Liver (tissue), 9 donors: Measurements from ENCODE around the gene TMEM232. TPM values are rescaled to one million over a fixed set of nuclear protein-coding genes. Genes with fewer than 3 reads are reported as not detected.
A peak's percentile ranks its signal among the peaks of the same experiment; 100 is the strongest.
"Not testable (repeated sequence)": the region's sequence is repeated elsewhere in the genome, so short reads cannot be mapped to it uniquely, and the experiment has no call there.

Experiments
- DNase-seq: peaks from one replicate; pipeline ENCODE4 v3.0.0-alpha.2; 2017; ENCODE audit warnings: low spot score
- H3K27ac ChIP-seq, 2 donors: one replicate each; pipeline ENCODE4 v1.7.0; 2013; ENCODE audit warnings: inconsistent platforms in 2 of 2, low read length in 2 of 2, control low read depth in 1 of 2, low read depth in 1 of 2, mild to moderate bottlenecking in 1 of 2
- H3K27me3 ChIP-seq, 4 donors: one replicate each; pipeline versions ENCODE4 v1.6.1 to v1.7.0; 2013; ENCODE audit warnings: low read length in 3 of 4, inconsistent platforms in 1 of 4, mild to moderate bottlenecking in 1 of 4, moderate library complexity in 1 of 4; ENCODE audit not compliant: control insufficient read depth in 4 of 4, insufficient read depth in 4 of 4
- H3K36me3 ChIP-seq, 4 donors: one replicate each; pipeline versions ENCODE4 v1.6.1 to v1.7.0; 2013; ENCODE audit warnings: low read length in 3 of 4, mild to moderate bottlenecking in 3 of 4, low read depth in 1 of 4, moderate library complexity in 1 of 4; ENCODE audit not compliant: control insufficient read depth in 4 of 4, insufficient read depth in 3 of 4
- H3K4me1 ChIP-seq, 4 donors: one replicate each; pipeline versions ENCODE4 v1.6.1 to v1.7.0; 2013; ENCODE audit warnings: low read length in 3 of 4, mild to moderate bottlenecking in 3 of 4, moderate library complexity in 1 of 4; ENCODE audit not compliant: control insufficient read depth in 4 of 4, insufficient read depth in 4 of 4
- H3K4me3 ChIP-seq, 3 donors: one replicate each; pipeline versions ENCODE4 v1.6.1 to v1.7.0; 2013; ENCODE audit warnings: low read length in 3 of 3, control low read depth in 1 of 3, low read depth in 1 of 3, mild to moderate bottlenecking in 1 of 3
- H3K9ac ChIP-seq, 2 donors: one replicate each; pipeline ENCODE4 v1.7.0; 2013; ENCODE audit warnings: low read length in 2 of 2, mild to moderate bottlenecking in 2 of 2, moderate library complexity in 2 of 2, control low read depth in 1 of 2, low read depth in 1 of 2
- H3K9me3 ChIP-seq, 4 donors: one replicate each; pipeline versions ENCODE4 v1.6.1 to v1.7.0; 2013; ENCODE audit warnings: low read length in 3 of 4; ENCODE audit not compliant: control insufficient read depth in 4 of 4
- HNF4A ChIP-seq, 2 donors: conservative IDR thresholded peaks; 2 replicates each; pipeline ENCODE4 v1.6.1; 2016; ENCODE audit warnings: antibody characterized with exemption in 2 of 2, mild to moderate bottlenecking in 2 of 2
- HNF4G ChIP-seq: IDR thresholded peaks from 2 replicates; pipeline ENCODE4 v1.6.1; 2016; ENCODE audit warnings: antibody characterized with exemption
- RAD21 ChIP-seq, 2 donors: IDR thresholded peaks; 2 replicates each; pipeline ENCODE4 v1.6.1; 2016; ENCODE audit warnings: antibody characterized with exemption in 2 of 2, mild to moderate bottlenecking in 2 of 2
- SP1 ChIP-seq: IDR thresholded peaks from 2 replicates; pipeline ENCODE4 v1.6.1; 2018; ENCODE audit warnings: antibody characterized with exemption, mild to moderate bottlenecking
- WGBS: extraction: QIAGEN DNeasy Blood & Tissue Kit; methylation state at CpG from one replicate; pipeline ENCODE4 v1.1.7; 2013; 5-methylcytosine and 5-hydroxymethylcytosine counted together
- polyA plus RNA-seq, 2 donors: library from polyadenylated mRNA; stranded (reverse) in 1 of 2; unstranded in 1 of 2; fragments of 200-250 nt in 1 of 2; fragments of >200 nt in 1 of 2; fragmentation: Nextera tagmentation in 1 of 2; extraction: Ambion mirVana in 1 of 2; gene quantifications; one replicate each; pipeline versions ENCODE4 v1.2.1 to v1.2.3, GENCODE V29; 2013 to 2015
- total RNA-seq, 2 donors: library from RNA; depleted of rRNA; stranded (reverse); fragments of >200 nt; gene quantifications; one replicate each; pipeline ENCODE4 v1.2.3, GENCODE V29; 2014
- TF ChIP-seq, protein P1 (sequence below): IDR thresholded peaks from 2 replicates; pipeline ENCODE4 v1.6.1; 2016; ENCODE audit warnings: antibody characterized with exemption
- TF ChIP-seq, protein P2 (sequence below): IDR thresholded peaks from 2 replicates; pipeline ENCODE4 v1.6.1; 2016; ENCODE audit warnings: antibody characterized with exemption, mild to moderate bottlenecking
- TF ChIP-seq, protein P3 (sequence below): fragments of 150-350 bp; IDR thresholded peaks from 2 replicates; pipeline ENCODE4 v1.5.1; 2017; ENCODE audit warnings: improper control_type of control experiment, low read depth, low read length; ENCODE audit not compliant: missing input control
- TF ChIP-seq, protein P4 (sequence below): IDR thresholded peaks from 2 replicates; pipeline ENCODE4 v1.6.1; 2016; ENCODE audit warnings: antibody characterized with exemption
- donor health status: healthy.
- donor health status: healthy.
- donor health status: healthy.
- donor health status: healthy.
- donor health status: healthy.

Gene TMEM232
- total and polyA plus RNA-seq, 4 donors = 0.39 to 2.5 (median 1.0) TPM

DNA sequence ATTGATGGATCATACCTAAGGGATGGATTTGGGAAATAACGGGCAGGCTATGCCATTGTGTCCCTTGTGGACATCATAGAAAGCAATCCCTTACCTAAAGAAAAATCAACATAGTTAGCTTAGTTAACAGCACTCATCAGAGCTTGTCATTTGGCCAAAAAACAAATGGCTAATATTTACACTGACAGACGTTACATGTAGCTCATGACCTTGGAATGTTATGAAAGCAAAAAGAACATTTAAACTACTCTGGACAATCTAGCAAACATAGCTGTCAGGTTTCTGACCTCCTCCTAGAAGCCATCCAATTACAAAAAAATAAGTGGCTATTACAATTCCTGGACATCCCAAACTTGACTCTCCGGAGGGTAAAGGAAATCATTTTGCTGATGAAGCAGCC, 23.8 kb downstream of the TMEM232 start:
- Histone ChIP-seq H3K4me1 (peaks cover 2 to 21% (median 13%) of the 10 kb centered on the region in 4 donors), H3K4me3 (no peak overlapping the region), H3K9me3 (no peaks in the 10 kb centered on the region), H3K27ac (no peak overlapping the region), H3K9ac (no peak overlapping the region), H3K36me3 (no peaks in the 10 kb centered on the region), H3K27me3 (no peaks in the 10 kb centered on the region)
- TF ChIP-seq RAD21 (IDR thresholded peaks at IDR 0.05) (no peak), HNF4G (no peak), SP1 (no peak), HNF4A (conservative IDR thresholded peaks at IDR 0.05) (peak in 1 of 2 donors; percentile 8)
- TF ChIP-seq, protein P1, sequence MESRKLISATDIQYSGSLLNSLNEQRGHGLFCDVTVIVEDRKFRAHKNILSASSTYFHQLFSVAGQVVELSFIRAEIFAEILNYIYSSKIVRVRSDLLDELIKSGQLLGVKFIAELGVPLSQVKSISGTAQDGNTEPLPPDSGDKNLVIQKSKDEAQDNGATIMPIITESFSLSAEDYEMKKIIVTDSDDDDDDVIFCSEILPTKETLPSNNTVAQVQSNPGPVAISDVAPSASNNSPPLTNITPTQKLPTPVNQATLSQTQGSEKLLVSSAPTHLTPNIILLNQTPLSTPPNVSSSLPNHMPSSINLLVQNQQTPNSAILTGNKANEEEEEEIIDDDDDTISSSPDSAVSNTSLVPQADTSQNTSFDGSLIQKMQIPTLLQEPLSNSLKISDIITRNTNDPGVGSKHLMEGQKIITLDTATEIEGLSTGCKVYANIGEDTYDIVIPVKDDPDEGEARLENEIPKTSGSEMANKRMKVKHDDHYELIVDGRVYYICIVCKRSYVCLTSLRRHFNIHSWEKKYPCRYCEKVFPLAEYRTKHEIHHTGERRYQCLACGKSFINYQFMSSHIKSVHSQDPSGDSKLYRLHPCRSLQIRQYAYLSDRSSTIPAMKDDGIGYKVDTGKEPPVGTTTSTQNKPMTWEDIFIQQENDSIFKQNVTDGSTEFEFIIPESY = no peak
- TF ChIP-seq, protein P2, sequence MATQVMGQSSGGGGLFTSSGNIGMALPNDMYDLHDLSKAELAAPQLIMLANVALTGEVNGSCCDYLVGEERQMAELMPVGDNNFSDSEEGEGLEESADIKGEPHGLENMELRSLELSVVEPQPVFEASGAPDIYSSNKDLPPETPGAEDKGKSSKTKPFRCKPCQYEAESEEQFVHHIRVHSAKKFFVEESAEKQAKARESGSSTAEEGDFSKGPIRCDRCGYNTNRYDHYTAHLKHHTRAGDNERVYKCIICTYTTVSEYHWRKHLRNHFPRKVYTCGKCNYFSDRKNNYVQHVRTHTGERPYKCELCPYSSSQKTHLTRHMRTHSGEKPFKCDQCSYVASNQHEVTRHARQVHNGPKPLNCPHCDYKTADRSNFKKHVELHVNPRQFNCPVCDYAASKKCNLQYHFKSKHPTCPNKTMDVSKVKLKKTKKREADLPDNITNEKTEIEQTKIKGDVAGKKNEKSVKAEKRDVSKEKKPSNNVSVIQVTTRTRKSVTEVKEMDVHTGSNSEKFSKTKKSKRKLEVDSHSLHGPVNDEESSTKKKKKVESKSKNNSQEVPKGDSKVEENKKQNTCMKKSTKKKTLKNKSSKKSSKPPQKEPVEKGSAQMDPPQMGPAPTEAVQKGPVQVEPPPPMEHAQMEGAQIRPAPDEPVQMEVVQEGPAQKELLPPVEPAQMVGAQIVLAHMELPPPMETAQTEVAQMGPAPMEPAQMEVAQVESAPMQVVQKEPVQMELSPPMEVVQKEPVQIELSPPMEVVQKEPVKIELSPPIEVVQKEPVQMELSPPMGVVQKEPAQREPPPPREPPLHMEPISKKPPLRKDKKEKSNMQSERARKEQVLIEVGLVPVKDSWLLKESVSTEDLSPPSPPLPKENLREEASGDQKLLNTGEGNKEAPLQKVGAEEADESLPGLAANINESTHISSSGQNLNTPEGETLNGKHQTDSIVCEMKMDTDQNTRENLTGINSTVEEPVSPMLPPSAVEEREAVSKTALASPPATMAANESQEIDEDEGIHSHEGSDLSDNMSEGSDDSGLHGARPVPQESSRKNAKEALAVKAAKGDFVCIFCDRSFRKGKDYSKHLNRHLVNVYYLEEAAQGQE = no peak
- TF ChIP-seq, protein P3, sequence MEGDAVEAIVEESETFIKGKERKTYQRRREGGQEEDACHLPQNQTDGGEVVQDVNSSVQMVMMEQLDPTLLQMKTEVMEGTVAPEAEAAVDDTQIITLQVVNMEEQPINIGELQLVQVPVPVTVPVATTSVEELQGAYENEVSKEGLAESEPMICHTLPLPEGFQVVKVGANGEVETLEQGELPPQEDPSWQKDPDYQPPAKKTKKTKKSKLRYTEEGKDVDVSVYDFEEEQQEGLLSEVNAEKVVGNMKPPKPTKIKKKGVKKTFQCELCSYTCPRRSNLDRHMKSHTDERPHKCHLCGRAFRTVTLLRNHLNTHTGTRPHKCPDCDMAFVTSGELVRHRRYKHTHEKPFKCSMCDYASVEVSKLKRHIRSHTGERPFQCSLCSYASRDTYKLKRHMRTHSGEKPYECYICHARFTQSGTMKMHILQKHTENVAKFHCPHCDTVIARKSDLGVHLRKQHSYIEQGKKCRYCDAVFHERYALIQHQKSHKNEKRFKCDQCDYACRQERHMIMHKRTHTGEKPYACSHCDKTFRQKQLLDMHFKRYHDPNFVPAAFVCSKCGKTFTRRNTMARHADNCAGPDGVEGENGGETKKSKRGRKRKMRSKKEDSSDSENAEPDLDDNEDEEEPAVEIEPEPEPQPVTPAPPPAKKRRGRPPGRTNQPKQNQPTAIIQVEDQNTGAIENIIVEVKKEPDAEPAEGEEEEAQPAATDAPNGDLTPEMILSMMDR = no peak
- TF ChIP-seq, protein P4, sequence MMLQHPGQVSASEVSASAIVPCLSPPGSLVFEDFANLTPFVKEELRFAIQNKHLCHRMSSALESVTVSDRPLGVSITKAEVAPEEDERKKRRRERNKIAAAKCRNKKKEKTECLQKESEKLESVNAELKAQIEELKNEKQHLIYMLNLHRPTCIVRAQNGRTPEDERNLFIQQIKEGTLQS = no peak
- 32% methylated on average over 3 of the region's 3 CpGs for WGBS
- DNase-seq = no peak

DNA sequence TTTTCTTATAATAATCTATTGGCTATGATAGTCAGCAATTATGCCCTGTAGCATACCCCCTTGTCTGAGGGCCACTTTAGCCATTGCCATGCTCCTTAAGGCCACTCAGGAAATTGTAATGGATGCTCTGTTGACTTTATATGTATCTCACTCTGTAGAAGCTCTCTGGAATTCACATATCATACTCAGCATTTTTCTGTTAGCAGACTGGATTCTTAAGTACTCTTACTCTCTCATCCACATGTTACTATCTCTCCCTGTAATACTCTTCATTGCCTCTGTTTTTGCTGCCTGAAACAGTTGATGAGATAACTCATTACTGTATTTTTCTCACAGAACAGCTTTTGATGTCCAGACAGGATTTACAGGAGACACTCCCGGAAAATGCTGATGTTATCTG, 24.2 kb downstream of the TMEM232 start:
- peaks cover 2 to 21% (median 13%) of the 10 kb centered on the region in 4 donors for H3K4me1 ChIP-seq
- H3K9ac ChIP-seq = no peak overlapping the region
- H3K9me3 ChIP-seq = no peaks in the 10 kb centered on the region
- no peak overlapping the region for H3K4me3 ChIP-seq
- H3K36me3 ChIP-seq = no peaks in the 10 kb centered on the region
- 42% methylated on average over 1 of the region's 1 CpG for WGBS
- H3K27ac ChIP-seq = no peak overlapping the region
- DNase-seq = no peak
- H3K27me3 ChIP-seq = no peaks in the 10 kb centered on the region
- TF ChIP-seq, protein P3 = no peak

DNA sequence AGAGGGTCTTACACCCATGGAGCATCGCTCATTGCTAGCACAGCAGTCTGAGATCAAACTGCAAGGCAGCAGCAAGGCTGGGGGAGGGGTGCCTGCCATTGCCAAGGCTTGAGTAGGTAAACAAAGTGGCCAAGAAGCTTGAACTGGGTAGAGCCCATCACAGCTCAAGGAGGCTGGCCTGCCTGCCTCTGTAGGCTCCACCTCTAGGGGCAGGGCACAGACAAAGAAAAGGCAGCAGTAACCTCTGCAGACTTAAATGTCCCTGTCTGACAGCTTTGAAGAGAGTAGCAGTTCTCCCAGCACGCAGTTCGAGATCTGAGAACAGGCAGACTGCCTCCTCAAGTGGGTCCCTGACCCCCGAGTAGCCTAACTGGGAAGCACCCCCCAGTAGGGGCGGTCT, 33.8 kb downstream of the TMEM232 start:
- H3K27ac ChIP-seq, DNase-seq, H3K27me3 ChIP-seq, H3K9ac ChIP-seq, H3K36me3 ChIP-seq, H3K9me3 ChIP-seq, H3K4me3 ChIP-seq, H3K4me1 ChIP-seq: not testable (repeated sequence)
- WGBS = 76% methylated on average over 5 of the region's 5 CpGs

DNA sequence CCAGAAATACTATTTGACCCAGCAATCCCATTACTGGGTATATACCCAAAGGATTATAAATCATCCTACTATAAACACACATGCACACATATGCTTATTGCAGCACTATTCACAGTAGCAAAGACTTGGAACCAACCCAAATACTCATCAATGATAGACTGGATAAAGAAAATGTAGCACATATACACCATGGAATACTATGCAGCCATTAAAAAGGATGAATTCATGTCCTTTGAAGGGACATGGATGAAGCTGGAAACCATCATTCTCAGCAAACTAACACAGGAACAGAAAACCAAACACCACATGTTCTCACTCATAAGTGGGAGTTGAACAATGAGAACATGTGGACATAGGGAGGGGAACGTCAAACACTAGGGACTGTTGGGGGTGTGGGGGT, 35.9 kb downstream of the TMEM232 start:
- not testable (repeated sequence) for H3K9ac ChIP-seq, H3K4me3 ChIP-seq, H3K9me3 ChIP-seq, H3K27me3 ChIP-seq, DNase-seq, H3K36me3 ChIP-seq, H3K27ac ChIP-seq, H3K4me1 ChIP-seq
- whole genome bisulfite sequencing = 93% methylated on average over 1 of the region's 1 CpG
